IgD-negative memory B cell (primary cell): ENCODE measurements around the gene PSMD12. TPM values are rescaled to one million over a fixed set of nuclear protein-coding genes. Genes with fewer than 3 reads are reported as not detected.
A peak's percentile ranks its signal among the peaks of the same experiment; 100 is the strongest.

Experiments used
- H3K27ac Mint-ChIP-seq, 3 donors: one replicate each; pipeline ENCODE4 v1.8.0; 2020 to 2022; ENCODE audit warnings: mild to moderate bottlenecking in 3 of 3, mixed read lengths in 3 of 3, moderate library complexity in 1 of 3
- H3K27me3 Mint-ChIP-seq: one replicate; pipeline ENCODE4 v1.8.0; 2021; ENCODE audit warnings: mixed read lengths
- H3K36me3 Mint-ChIP-seq: one replicate; pipeline ENCODE4 v1.8.0; 2020; ENCODE audit warnings: mild to moderate bottlenecking, mixed read lengths
- H3K4me1 Mint-ChIP-seq, 3 donors: one replicate each; pipeline ENCODE4 v1.8.0; 2020 to 2022; ENCODE audit warnings: mixed read lengths in 3 of 3, mild to moderate bottlenecking in 1 of 3
- H3K4me3 Mint-ChIP-seq, 4 donors: one replicate each; pipeline ENCODE4 v1.8.0; 2020 to 2022; ENCODE audit warnings: mild to moderate bottlenecking in 4 of 4, mixed read lengths in 4 of 4, moderate library complexity in 3 of 4
- H3K9me3 Mint-ChIP-seq, 3 donors: one replicate each; pipeline ENCODE4 v1.8.0; 2020 to 2021; ENCODE audit warnings: mixed read lengths in 3 of 3, mild to moderate bottlenecking in 1 of 3
- polyA plus RNA-seq: library from polyadenylated mRNA; unstranded; fragments of 300-500 nt; fragmentation: Illumina TruSeq; gene quantifications from one replicate; pipeline ENCODE4 v1.2.3, GENCODE V29; 2021

Gene PSMD12
- polyA plus RNA-seq, 1 donor from 2014 or later: 30.1 TPM

- Mint-ChIP-seq H3K27ac (peak overlapping the region; percentile 77 to 83 (median 78)), H3K9me3 (no peaks in the 10 kb centered on the region), H3K36me3 (no peaks in the 10 kb centered on the region), H3K4me1 (peaks cover 25 to 31% (median 28%) of the 10 kb centered on the region in 3 donors), H3K27me3 (no peaks in the 10 kb centered on the region), H3K4me3 (peak overlapping the region; percentile 89 to 98 (median 92))
Observed at GRCh38 chr17:67377488-67378453, 11.4 kb upstream of the PSMD12 start.

- Mint-ChIP-seq H3K4me3 (peak within 1 kb of the TSS; percentile 89 to 98 (median 92)), H3K9me3 (no peaks in the 10 kb centered on the region), H3K27ac (peak within 1 kb of the TSS; percentile 77 to 85 (median 83)), H3K4me1 (peaks cover 25 to 31% (median 25%) of the 10 kb centered on the region in 3 donors), H3K36me3 (no peaks in the 10 kb centered on the region), H3K27me3 (no peaks in the 10 kb centered on the region)
Observed at GRCh38 chr17:67376737-67377487, 10.5 kb upstream of the PSMD12 start, which contains the start of gene PITPNC1. Gene PITPNC1, plus strand, starts transcription at chr17:67377281.

GRCh38 chr17:67376415-67376736, 10.0 kb upstream of the PSMD12 start:
- Mint-ChIP-seq H3K27me3 (no peaks in the 10 kb centered on the region), H3K4me3 (peak overlapping the region; percentile 86 to 95 (median 92)), H3K36me3 (no peaks in the 10 kb centered on the region), H3K9me3 (no peaks in the 10 kb centered on the region), H3K4me1 (peaks cover 21 to 28% (median 22%) of the 10 kb centered on the region in 3 donors), H3K27ac (peak overlapping the region in 2 of 3 donors; percentile 83 to 85)

- H3K36me3 Mint-ChIP-seq: no peaks in the 10 kb centered on the region
- no peaks in the 10 kb centered on the region for H3K27me3 Mint-ChIP-seq
- no peak overlapping the region for H3K27ac Mint-ChIP-seq
- H3K9me3 Mint-ChIP-seq: no peaks in the 10 kb centered on the region
- H3K4me1 Mint-ChIP-seq: peaks cover 21 to 28% (median 22%) of the 10 kb centered on the region in 3 donors
- peak overlapping the region in 2 of 4 donors; percentile 15 to 60 for H3K4me3 Mint-ChIP-seq
Observed at GRCh38 chr17:67375716-67376115, 9.3 kb upstream of the PSMD12 start.

GRCh38 chr17:67375054-67375427, 8.7 kb upstream of the PSMD12 start:
- Mint-ChIP-seq H3K9me3 (no peaks in the 10 kb centered on the region), H3K27me3 (no peaks in the 10 kb centered on the region), H3K4me1 (peaks cover 21 to 26% (median 22%) of the 10 kb centered on the region in 3 donors), H3K27ac (peak overlapping the region in 1 of 3 donors; percentile 34), H3K36me3 (no peaks in the 10 kb centered on the region), H3K4me3 (peak overlapping the region in 2 of 4 donors; percentile 6 to 57)

GRCh38 chr17:67374329-67375053, 8.1 kb upstream of the PSMD12 start:
- Mint-ChIP-seq H3K27ac (peak overlapping the region; percentile 34 to 57 (median 42)), H3K4me3 (peak overlapping the region; percentile 6 to 89 (median 50)), H3K36me3 (no peaks in the 10 kb centered on the region), H3K9me3 (no peaks in the 10 kb centered on the region), H3K27me3 (no peaks in the 10 kb centered on the region), H3K4me1 (peaks cover 16 to 20% (median 17%) of the 10 kb centered on the region in 3 donors)

- H3K36me3 Mint-ChIP-seq: no peaks in the 10 kb centered on the region
- H3K9me3 Mint-ChIP-seq: no peaks in the 10 kb centered on the region
- H3K4me1 Mint-ChIP-seq: peaks cover 11 to 15% (median 12%) of the 10 kb centered on the region in 3 donors
- no peak overlapping the region for H3K27ac Mint-ChIP-seq
- no peak overlapping the region for H3K4me3 Mint-ChIP-seq
- no peaks in the 10 kb centered on the region for H3K27me3 Mint-ChIP-seq
Observed at GRCh38 chr17:67372751-67373150, 6.4 kb upstream of the PSMD12 start.

- Mint-ChIP-seq H3K4me1 (peaks cover 18 to 20% (median 19%) of the 10 kb centered on the region in 3 donors), H3K27ac (no peak overlapping the region), H3K4me3 (no peak overlapping the region), H3K36me3 (no peaks in the 10 kb centered on the region), H3K9me3 (no peaks in the 10 kb centered on the region), H3K27me3 (no peaks in the 10 kb centered on the region)
Observed at GRCh38 chr17:67369676-67370075, 3.3 kb upstream of the PSMD12 start.

- peak overlapping the region; percentile 87 to 99 (median 98) for H3K4me3 Mint-ChIP-seq
Observed at GRCh38 chr17:67365738-67366192, 612 bp downstream of the PSMD12 start.

GRCh38 chr17:67364847-67365737, 1.3 kb downstream of the PSMD12 start:
- Mint-ChIP-seq H3K27ac (peak overlapping the region; percentile 62 to 97 (median 97)), H3K27me3 (no peaks in the 10 kb centered on the region), H3K9me3 (no peaks in the 10 kb centered on the region), H3K36me3 (no peaks in the 10 kb centered on the region), H3K4me1 (peaks cover 39 to 42% (median 39%) of the 10 kb centered on the region in 3 donors), H3K4me3 (peak overlapping the region; percentile 87 to 99 (median 98))

More at GRCh38 chr17:67365738-67366192, 612 bp downstream of the PSMD12 start:
- Mint-ChIP-seq H3K27me3 (no peaks in the 10 kb centered on the region), H3K9me3 (no peaks in the 10 kb centered on the region), H3K27ac (peak overlapping the region; percentile 62 to 97 (median 97)), H3K36me3 (no peaks in the 10 kb centered on the region), H3K4me1 (peaks cover 32 to 35% (median 33%) of the 10 kb centered on the region in 3 donors)

GRCh38 chr17:67362173-67362572, 4.2 kb downstream of the PSMD12 start:
- no peak overlapping the region for H3K27ac Mint-ChIP-seq
- H3K36me3 Mint-ChIP-seq: no peaks in the 10 kb centered on the region
- H3K4me3 Mint-ChIP-seq: peak overlapping the region in 2 of 4 donors; percentile 32
- H3K9me3 Mint-ChIP-seq: no peaks in the 10 kb centered on the region
- no peaks in the 10 kb centered on the region for H3K27me3 Mint-ChIP-seq
- peaks cover 43 to 52% (median 50%) of the 10 kb centered on the region in 3 donors for H3K4me1 Mint-ChIP-seq

- no peaks in the 10 kb centered on the region for H3K27me3 Mint-ChIP-seq
- H3K9me3 Mint-ChIP-seq: no peaks in the 10 kb centered on the region
- peak overlapping the region in 2 of 4 donors; percentile 24 to 65 for H3K4me3 Mint-ChIP-seq
- H3K4me1 Mint-ChIP-seq: peaks cover 39 to 48% (median 46%) of the 10 kb centered on the region in 3 donors
- peak overlapping the region in 1 of 3 donors; percentile 47 for H3K27ac Mint-ChIP-seq
- H3K36me3 Mint-ChIP-seq: no peaks in the 10 kb centered on the region
Observed at GRCh38 chr17:67360880-67361279, 5.5 kb downstream of the PSMD12 start.

GRCh38 chr17:67359960-67360791, 6.2 kb downstream of the PSMD12 start:
- Mint-ChIP-seq H3K4me3 (peak overlapping the region in 1 of 4 donors; percentile 2), H3K4me1 (peaks cover 32 to 41% (median 39%) of the 10 kb centered on the region in 3 donors), H3K27me3 (no peaks in the 10 kb centered on the region), H3K27ac (peak overlapping the region in 2 of 3 donors; percentile 4 to 73), H3K36me3 (no peaks in the 10 kb centered on the region), H3K9me3 (no peaks in the 10 kb centered on the region)
